Mucosa of rectum (tissue), 2 donors: ENCODE measurements around the gene MINAR1.

Experiments
- H3K27ac ChIP-seq, 2 donors: one replicate each; pipeline ENCODE4 v1.7.0; 2013; ENCODE audit warnings: inconsistent platforms in 2 of 2, low read depth in 2 of 2, low read length in 2 of 2
- H3K27me3 ChIP-seq, 2 donors: one replicate each; pipeline ENCODE4 v1.7.0; 2013; ENCODE audit warnings: low read length in 2 of 2; ENCODE audit not compliant: control insufficient read depth in 2 of 2, insufficient read depth in 2 of 2
- H3K36me3 ChIP-seq, 2 donors: one replicate each; pipeline ENCODE4 v1.7.0; 2013; ENCODE audit warnings: low read length in 2 of 2; ENCODE audit not compliant: control insufficient read depth in 2 of 2, insufficient read depth in 2 of 2
- H3K4me1 ChIP-seq, 2 donors: one replicate each; pipeline ENCODE4 v1.7.0; 2013; ENCODE audit warnings: low read length in 2 of 2, mild to moderate bottlenecking in 1 of 2; ENCODE audit not compliant: control insufficient read depth in 2 of 2, insufficient read depth in 2 of 2
- H3K4me3 ChIP-seq, 2 donors: one replicate each; pipeline ENCODE4 v1.7.0; 2013; ENCODE audit warnings: low read length in 2 of 2
- H3K9ac ChIP-seq, 2 donors: one replicate each; pipeline ENCODE4 v1.7.0; 2013; ENCODE audit warnings: low read length in 2 of 2, low read depth in 1 of 2, mild to moderate bottlenecking in 1 of 2
- H3K9me3 ChIP-seq, 2 donors: one replicate each; pipeline ENCODE4 v1.7.0; 2013; ENCODE audit warnings: low read length in 2 of 2; ENCODE audit not compliant: control insufficient read depth in 2 of 2
- donor health status: healthy.
- donor health status: Normal muscosa, but diverticular disease.

The MINAR1 gene

DNA sequence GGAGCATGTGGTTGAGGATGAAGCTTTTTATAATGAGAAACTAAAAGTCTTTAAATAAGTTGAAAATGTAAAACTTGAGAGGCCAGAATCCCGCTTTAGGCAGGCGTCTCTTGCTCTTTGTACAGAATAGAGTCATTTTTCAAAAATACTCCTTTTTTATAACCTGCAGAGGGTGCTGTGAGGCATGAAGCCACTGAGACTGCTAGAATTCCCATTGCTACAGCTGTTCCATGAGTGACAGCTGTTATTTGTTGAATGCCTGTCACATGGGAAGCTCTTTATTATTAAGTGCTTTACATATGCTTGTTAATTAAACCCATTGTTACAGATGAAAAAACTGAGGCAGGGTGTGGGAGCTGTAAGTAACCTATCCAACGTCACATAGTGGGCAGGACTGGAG, 18.5 kb downstream of the MINAR1 start:
- Histone ChIP-seq H3K36me3 (no peaks in the 10 kb centered on the region), H3K4me3 (no peak overlapping the region), H3K9ac (no peak overlapping the region), H3K27me3 (peaks cover 0 to 2% of the 10 kb centered on the region in 2 donors), H3K9me3 (no peaks in the 10 kb centered on the region), H3K4me1 (no peaks in the 10 kb centered on the region), H3K27ac (no peak overlapping the region)

DNA sequence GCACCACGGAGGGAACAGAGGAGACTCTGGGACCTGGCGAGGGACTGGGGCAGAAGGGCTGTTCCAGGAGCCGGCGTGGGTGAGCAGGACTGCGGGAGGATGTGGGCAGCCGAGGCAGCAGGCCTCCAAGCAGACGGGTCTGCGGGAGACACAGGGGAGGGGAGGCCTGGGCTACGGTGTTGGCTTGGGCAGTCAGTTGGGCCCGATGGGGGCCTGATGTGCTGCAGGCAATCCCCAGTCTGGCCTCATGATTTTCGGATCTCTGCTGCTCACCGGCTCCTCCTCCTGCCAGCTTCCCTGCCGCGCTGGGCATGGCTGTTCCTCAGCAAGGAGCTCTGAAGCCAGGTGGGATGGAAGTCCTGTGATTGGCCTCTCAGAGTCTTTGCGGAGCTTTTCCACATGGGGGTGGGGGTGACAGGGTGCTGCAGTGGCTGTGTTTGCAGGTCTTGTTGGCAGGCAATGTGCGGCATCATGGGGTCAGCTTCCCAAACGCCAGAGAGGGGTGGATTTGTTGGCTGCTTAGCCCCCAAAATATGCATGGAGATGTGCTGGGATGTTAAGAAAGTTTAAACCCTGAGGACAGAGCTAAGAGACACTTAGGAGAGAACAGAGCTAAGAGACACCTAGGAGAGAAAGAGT, 19.3 kb downstream of the MINAR1 start:
- peaks cover 0 to 2% of the 10 kb centered on the region in 2 donors for H3K27me3 ChIP-seq
- H3K9me3 ChIP-seq, result no peaks in the 10 kb centered on the region
- no peaks in the 10 kb centered on the region for H3K4me1 ChIP-seq
- no peak overlapping the region for H3K4me3 ChIP-seq
- no peak overlapping the region for H3K27ac ChIP-seq
- H3K9ac ChIP-seq, result no peak overlapping the region
- no peaks in the 10 kb centered on the region for H3K36me3 ChIP-seq

DNA sequence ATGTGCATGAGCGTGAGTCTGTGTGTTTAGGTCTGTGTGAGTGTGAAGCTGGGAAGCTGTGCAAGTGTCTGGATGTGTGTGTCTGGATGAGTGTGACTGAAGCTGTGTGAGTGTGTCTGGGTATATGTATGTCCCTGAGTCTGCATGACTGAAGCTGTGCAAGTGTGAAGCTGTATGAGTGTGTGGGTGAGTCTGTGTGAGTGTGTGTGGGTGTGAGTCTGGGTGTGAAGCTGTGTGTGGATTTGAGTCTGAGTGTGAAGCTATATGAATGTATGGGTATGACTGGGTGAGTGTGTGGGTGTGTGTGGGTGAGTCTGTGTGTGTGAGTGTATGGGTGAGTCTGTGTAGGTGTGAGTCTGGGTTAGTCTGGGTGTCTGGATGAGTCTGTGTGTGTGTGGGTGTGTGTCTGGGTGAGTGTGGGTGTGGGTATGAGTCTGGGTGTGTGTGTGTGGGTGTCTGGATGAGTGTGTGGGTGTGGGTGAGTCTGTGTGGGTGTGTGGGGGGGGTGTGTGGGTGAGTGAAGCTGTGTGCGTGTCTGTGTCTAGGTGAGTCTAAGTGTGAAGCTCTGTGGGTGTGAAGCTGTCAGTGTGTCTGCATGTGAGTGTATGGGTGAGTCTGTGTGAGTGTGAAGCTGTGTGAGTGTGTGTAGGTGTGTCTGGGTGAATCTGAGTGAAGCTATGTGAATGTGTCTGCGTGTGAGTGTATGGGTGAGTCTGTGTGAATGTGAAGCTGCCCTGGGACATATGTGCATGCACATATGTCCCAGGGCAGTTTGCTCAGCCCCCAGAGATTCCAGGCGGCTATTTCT, 20.3 kb downstream of the MINAR1 start:
- Histone ChIP-seq H3K9me3 (no peaks in the 10 kb centered on the region), H3K27me3 (peaks cover 0 to 2% of the 10 kb centered on the region in 2 donors), H3K9ac (no peak overlapping the region), H3K27ac (no peak overlapping the region), H3K4me3 (no peak overlapping the region), H3K4me1 (no peaks in the 10 kb centered on the region), H3K36me3 (no peaks in the 10 kb centered on the region)

DNA sequence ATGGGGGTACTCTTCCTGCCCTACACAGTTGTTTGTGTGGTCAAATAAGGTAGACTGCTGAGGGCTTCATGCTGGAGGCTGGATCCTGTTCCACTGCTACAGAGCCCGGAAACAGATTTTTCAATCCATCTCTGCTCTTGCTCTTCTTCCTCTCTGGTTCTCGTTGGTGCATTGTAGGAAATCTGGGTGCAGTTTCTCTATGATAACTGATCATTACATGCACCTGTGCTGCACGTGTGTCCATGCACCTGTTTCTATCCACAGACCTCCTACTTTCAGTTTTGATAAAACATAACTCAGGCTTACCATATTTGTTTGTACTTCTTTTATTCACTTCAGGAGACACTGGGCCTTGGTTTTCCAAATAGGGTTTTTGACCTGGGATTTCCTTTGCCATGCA, 21.3 kb downstream of the MINAR1 start:
- Histone ChIP-seq H3K27ac (no peak overlapping the region), H3K9me3 (no peaks in the 10 kb centered on the region), H3K9ac (no peak overlapping the region), H3K4me1 (no peaks in the 10 kb centered on the region), H3K4me3 (no peak overlapping the region), H3K27me3 (peaks cover 0 to 2% of the 10 kb centered on the region in 2 donors), H3K36me3 (no peaks in the 10 kb centered on the region)

DNA sequence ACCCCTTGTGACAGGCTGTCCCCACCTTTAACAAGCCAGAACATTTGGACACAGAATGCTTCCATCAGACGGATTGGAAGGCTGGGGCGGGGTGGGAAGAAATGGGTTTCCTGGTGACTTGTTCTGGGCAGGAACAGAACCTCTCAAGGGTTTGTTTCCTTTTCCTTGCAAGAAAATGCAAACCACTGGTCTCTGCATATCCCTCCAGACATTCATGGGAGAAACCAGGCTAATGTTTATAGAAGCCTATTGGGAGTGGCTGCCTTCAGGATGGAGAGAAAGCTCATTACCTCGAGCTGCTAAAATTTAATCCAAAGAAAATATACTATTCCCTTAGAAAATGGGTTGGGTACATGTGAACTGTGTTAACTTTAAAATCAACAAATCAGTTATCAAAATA, 21.9 kb downstream of the MINAR1 start:
- H3K27ac ChIP-seq, result no peak overlapping the region
- no peaks in the 10 kb centered on the region for H3K4me1 ChIP-seq
- no peak overlapping the region for H3K9ac ChIP-seq
- peaks cover 0 to 2% of the 10 kb centered on the region in 2 donors for H3K27me3 ChIP-seq
- no peak overlapping the region for H3K4me3 ChIP-seq
- H3K9me3 ChIP-seq, result no peaks in the 10 kb centered on the region
- no peaks in the 10 kb centered on the region for H3K36me3 ChIP-seq

DNA sequence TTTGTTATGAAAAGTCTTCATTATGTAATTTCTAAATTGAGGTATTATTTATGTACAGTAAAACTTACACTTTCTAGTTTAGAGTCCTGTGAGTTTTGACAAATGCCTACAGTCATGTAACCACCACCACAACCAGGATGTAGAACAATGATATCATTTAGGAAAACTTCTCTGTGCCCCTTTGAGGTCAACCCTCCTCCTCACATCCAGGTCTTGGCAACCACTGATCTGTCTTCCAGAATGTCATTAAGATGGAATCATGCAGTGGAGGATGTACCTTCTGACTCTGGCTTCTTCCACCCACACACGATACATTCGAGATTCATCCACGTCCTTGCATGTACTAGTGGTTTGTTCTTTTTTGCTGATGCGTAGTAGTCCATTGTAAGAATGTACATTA, 23.2 kb downstream of the MINAR1 start:
- Histone ChIP-seq H3K4me1 (no peaks in the 10 kb centered on the region), H3K9me3 (no peaks in the 10 kb centered on the region), H3K4me3 (no peak overlapping the region), H3K27ac (no peak overlapping the region), H3K36me3 (no peaks in the 10 kb centered on the region), H3K27me3 (peaks cover 0 to 2% of the 10 kb centered on the region in 2 donors), H3K9ac (no peak overlapping the region)

DNA sequence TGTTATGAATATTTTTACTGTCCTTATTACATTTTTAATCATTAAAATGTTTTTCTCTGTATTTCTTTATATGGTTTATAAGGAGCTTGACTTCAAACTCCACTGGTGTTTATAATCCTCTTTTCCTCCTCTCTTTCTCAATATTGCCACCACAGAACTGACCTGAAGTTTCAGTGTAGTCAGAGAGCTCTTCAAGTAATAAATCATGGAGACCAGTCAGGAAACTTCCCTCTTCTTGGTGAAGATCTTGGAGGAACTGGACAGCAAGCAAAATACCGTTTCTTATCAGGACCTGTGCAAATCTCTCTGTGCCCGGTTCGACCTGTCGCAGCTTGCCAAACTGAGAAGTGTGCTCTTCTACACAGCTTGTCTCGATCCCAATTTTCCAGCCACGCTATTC, 23.8 kb downstream of the MINAR1 start:
- H3K4me3 ChIP-seq, result no peak overlapping the region
- no peaks in the 10 kb centered on the region for H3K4me1 ChIP-seq
- H3K27ac ChIP-seq, result no peak overlapping the region
- H3K9me3 ChIP-seq, result no peaks in the 10 kb centered on the region
- no peaks in the 10 kb centered on the region for H3K36me3 ChIP-seq
- H3K27me3 ChIP-seq, result peaks cover 0 to 2% of the 10 kb centered on the region in 2 donors
- H3K9ac ChIP-seq, result no peak overlapping the region

DNA sequence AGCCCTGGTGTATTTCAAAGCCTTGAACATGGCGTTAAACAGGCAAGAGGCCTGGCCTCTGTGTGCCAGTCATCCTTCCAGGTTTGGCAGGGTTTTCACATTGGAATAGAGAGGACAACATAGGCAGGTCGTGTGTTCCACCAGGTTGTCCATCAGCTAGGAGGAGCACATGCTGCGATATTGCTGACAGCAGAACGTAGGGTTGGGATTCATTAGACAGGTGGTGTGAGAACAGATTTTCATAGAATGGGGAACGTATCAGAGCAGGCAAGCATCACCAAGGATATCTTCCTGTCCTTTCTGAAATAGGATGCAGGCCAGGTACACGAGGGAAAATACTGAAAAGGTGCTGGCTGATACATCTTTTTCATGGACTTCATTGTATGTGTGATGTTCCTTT, 26.4 kb downstream of the MINAR1 start:
- no peak overlapping the region for H3K27ac ChIP-seq
- H3K9ac ChIP-seq, result no peak overlapping the region
- no peak overlapping the region for H3K4me3 ChIP-seq
- no peaks in the 10 kb centered on the region for H3K4me1 ChIP-seq
- no peaks in the 10 kb centered on the region for H3K9me3 ChIP-seq
- H3K27me3 ChIP-seq, result peaks cover 0 to under 1% of the 10 kb centered on the region in 2 donors
- H3K36me3 ChIP-seq, result no peaks in the 10 kb centered on the region

DNA sequence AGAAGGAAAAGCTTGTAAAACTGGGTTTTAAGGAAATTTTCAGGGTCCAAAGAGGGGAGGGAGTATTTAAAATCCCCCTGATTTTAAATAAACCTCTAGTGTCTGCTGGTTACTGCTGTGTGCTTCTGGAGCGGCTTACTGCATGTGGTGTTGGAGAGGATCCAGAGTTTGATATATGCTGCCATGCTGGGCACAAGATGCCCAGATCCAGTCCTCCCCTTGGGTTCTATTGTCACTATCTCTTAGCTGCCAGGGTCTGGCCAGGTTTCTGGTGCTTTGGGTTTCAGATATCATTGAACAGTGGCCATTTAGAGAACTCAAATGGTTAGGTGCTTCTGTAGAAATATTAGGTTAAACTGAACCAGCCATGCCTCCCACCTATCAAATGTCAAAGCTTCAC, 27.5 kb downstream of the MINAR1 start:
- H3K4me3 ChIP-seq, result no peak overlapping the region
- H3K9ac ChIP-seq, result no peak overlapping the region
- no peaks in the 10 kb centered on the region for H3K9me3 ChIP-seq
- H3K4me1 ChIP-seq, result no peaks in the 10 kb centered on the region
- H3K27me3 ChIP-seq, result no peaks in the 10 kb centered on the region
- no peak overlapping the region for H3K27ac ChIP-seq
- H3K36me3 ChIP-seq, result no peaks in the 10 kb centered on the region

DNA sequence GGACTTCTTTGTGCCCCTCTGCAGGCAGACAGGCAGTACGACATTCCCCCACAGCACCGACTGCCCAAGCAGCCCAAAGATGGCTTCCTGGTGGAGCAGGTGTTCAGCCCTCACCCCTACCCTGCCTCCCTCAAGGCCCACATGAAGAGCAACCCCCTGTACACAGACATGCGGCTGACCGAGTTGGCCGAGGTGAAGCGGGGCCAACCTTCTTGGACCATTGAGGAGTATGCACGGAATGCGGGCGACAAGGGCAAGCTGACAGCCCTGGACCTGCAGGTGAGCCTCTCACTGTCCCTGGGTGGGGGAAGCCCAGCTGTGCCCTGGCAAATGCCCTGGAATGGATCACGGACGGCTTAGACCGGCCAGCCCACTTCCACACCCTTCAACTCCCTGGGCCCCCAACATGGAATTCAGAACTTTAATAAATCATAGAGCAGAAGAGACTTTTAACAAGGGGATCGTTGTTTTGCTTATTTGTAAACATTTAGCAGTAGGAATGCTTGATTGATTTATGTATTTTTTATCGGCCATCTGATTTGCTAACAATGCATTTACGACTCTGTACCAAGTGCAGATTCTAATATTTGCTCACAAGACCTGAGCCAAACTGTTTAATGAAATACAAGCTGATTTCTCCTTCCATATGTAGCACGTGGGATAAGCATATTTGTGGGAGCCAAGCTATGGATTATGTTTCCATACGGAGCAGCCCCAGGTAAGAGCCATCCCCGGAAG, 31.1 kb downstream of the MINAR1 start:
- H3K27me3 ChIP-seq, result no peaks in the 10 kb centered on the region
- no peaks in the 10 kb centered on the region for H3K9me3 ChIP-seq
- no peak overlapping the region for H3K9ac ChIP-seq
- no peak overlapping the region for H3K27ac ChIP-seq
- H3K4me1 ChIP-seq, result no peaks in the 10 kb centered on the region
- H3K36me3 ChIP-seq, result no peaks in the 10 kb centered on the region
- no peak overlapping the region for H3K4me3 ChIP-seq
